ENCODE measurements around the gene CHST11.

The CHST11 gene

GRCh38 chr12:104486943-104487819, 30.4 kb downstream of the CHST11 start:
- H3K9me3 Mint-ChIP-seq = no peaks in the 10 kb centered on the region
- H3K4me3 Mint-ChIP-seq = no peak overlapping the region
- DNase-seq = no peak
- H3K4me1 Mint-ChIP-seq = peaks cover 39% of the 10 kb centered on the region
- TF ChIP-seq CTCF (IDR thresholded peaks at IDR 0.05) = no peak
- H3K27ac Mint-ChIP-seq = peak overlapping the region; percentile 90
- peaks cover 4% of the 10 kb centered on the region for H3K27me3 Mint-ChIP-seq (ENCODE audit: low read depth, poor library complexity)
- peaks cover 25% of the 10 kb centered on the region for H3K36me3 Mint-ChIP-seq (ENCODE audit: low read depth)

GRCh38 chr12:104488374-104488773, 31.6 kb downstream of the CHST11 start:
- Mint-ChIP-seq H3K9me3 (no peaks in the 10 kb centered on the region), H3K36me3 (ENCODE audit: low read depth) (peaks cover 17% of the 10 kb centered on the region)

GRCh38 chr12:104490186-104490585, 33.4 kb downstream of the CHST11 start:
- no peaks in the 10 kb centered on the region for H3K9me3 Mint-ChIP-seq
- H3K27me3 Mint-ChIP-seq (ENCODE audit: low read depth, poor library complexity) = peaks cover 4% of the 10 kb centered on the region
- peaks cover 12% of the 10 kb centered on the region for H3K36me3 Mint-ChIP-seq (ENCODE audit: low read depth)
- peaks cover 48% of the 10 kb centered on the region for H3K4me1 Mint-ChIP-seq
- H3K27ac Mint-ChIP-seq = no peak overlapping the region
- no peak overlapping the region for H3K4me3 Mint-ChIP-seq
- no peak for TF ChIP-seq CTCF (IDR thresholded peaks at IDR 0.05)
- no peak for DNase-seq

More at GRCh38 chr12:104488374-104488773, 31.6 kb downstream of the CHST11 start:
- Mint-ChIP-seq H3K4me1 (peaks cover 42% of the 10 kb centered on the region), H3K27me3 (ENCODE audit: low read depth, poor library complexity) (peaks cover 4% of the 10 kb centered on the region), H3K27ac (no peak overlapping the region), H3K4me3 (no peak overlapping the region)
- DNase-seq = no peak
- no peak for TF ChIP-seq CTCF (IDR thresholded peaks at IDR 0.05)

GRCh38 chr12:104490850-104491249, 34.1 kb downstream of the CHST11 start:
- Mint-ChIP-seq H3K27ac (peak overlapping the region; percentile 23), H3K4me1 (peaks cover 47% of the 10 kb centered on the region), H3K4me3 (no peak overlapping the region), H3K36me3 (ENCODE audit: low read depth) (peaks cover 12% of the 10 kb centered on the region), H3K9me3 (no peaks in the 10 kb centered on the region), H3K27me3 (ENCODE audit: low read depth, poor library complexity) (peaks cover 4% of the 10 kb centered on the region)
- no peak for DNase-seq
- TF ChIP-seq CTCF (IDR thresholded peaks at IDR 0.05) = no peak

GRCh38 chr12:104493496-104493895, 36.7 kb downstream of the CHST11 start:
- Mint-ChIP-seq H3K4me3 (no peak overlapping the region), H3K27me3 (ENCODE audit: low read depth, poor library complexity) (peaks cover 4% of the 10 kb centered on the region), H3K27ac (no peak overlapping the region), H3K36me3 (ENCODE audit: low read depth) (peaks cover 6% of the 10 kb centered on the region), H3K9me3 (no peaks in the 10 kb centered on the region), H3K4me1 (peaks cover 51% of the 10 kb centered on the region)
- no peak for DNase-seq
- TF ChIP-seq CTCF (IDR thresholded peaks at IDR 0.05) = no peak

All from nephron progenitor cell (in vitro differentiated cells).